Astrocyte (in vitro differentiated cells and primary cell): ENCODE results near the gene LIPC. TPM values are rescaled to one million over a fixed set of nuclear protein-coding genes. Genes with fewer than 3 reads are reported as not detected.
"Not testable (repeated sequence)": the region's sequence is repeated elsewhere in the genome, so short reads cannot be mapped to it uniquely, and the experiment has no call there.

ENCODE experiments used
- DNase-seq: peaks from one replicate; pipeline ENCODE4 v3.0.0-alpha.2; 2010; ENCODE audit warnings: low read depth
- FAIRE-seq: peaks from 2 replicates; lab custom pipeline; 2011; peaks lifted over from hg19 to GRCh38; lab: Jason Lieb, UNC
- H2AFZ ChIP-seq: 2 replicates; pipeline ENCODE4 v1.6.0; 2012; ENCODE audit warnings: low read depth, low read length, inconsistent platforms
- H3K27ac ChIP-seq: 2 replicates; pipeline ENCODE4 v1.5.1; 2011; ENCODE audit warnings: low read depth, low read length, inconsistent platforms
- H3K27me3 ChIP-seq: 2 replicates; pipeline ENCODE4 v1.6.0; 2011; ENCODE audit warnings: low read length, inconsistent platforms; ENCODE audit not compliant: insufficient read depth
- H3K36me3 ChIP-seq: 2 replicates; pipeline ENCODE4 v1.5.1; 2011; ENCODE audit warnings: low read length, inconsistent platforms; ENCODE audit not compliant: insufficient read depth
- H3K4me1 ChIP-seq: 2 replicates; pipeline ENCODE4 v1.5.1; 2011; ENCODE audit warnings: low read length, inconsistent platforms; ENCODE audit not compliant: insufficient read depth
- H3K4me2 ChIP-seq: 2 replicates; pipeline ENCODE4 v1.6.0; 2012; ENCODE audit warnings: low read length, inconsistent platforms
- H3K4me3 ChIP-seq: 2 replicates; pipeline ENCODE4 v1.5.1; 2011; ENCODE audit warnings: low read depth, mild to moderate bottlenecking, low read length, inconsistent platforms; ENCODE audit not compliant: insufficient read depth
- H3K79me2 ChIP-seq: 2 replicates; pipeline ENCODE4 v1.6.0; 2012; ENCODE audit warnings: mild to moderate bottlenecking, low read length, inconsistent platforms; ENCODE audit not compliant: insufficient read depth
- H3K9ac ChIP-seq: 2 replicates; pipeline ENCODE4 v1.6.0; 2012; ENCODE audit warnings: mild to moderate bottlenecking, low read length, inconsistent platforms
- H3K9me3 ChIP-seq: 2 replicates; pipeline ENCODE4 v1.5.1; 2012; ENCODE audit warnings: low read depth, mild to moderate bottlenecking, low read length, inconsistent platforms; ENCODE audit not compliant: insufficient read depth
- H4K20me1 ChIP-seq: 2 replicates; pipeline ENCODE4 v1.6.0; 2012; ENCODE audit warnings: low read length, inconsistent platforms; ENCODE audit not compliant: insufficient read depth
- H3K27ac Mint-ChIP-seq: one replicate; pipeline ENCODE4 v1.8.0; 2021; ENCODE audit warnings: mild to moderate bottlenecking, mixed read lengths; ENCODE audit not compliant: unreplicated experiment
- H3K27me3 Mint-ChIP-seq: one replicate; pipeline ENCODE4 v1.8.0; 2021; ENCODE audit warnings: low read depth, mixed read lengths; ENCODE audit not compliant: unreplicated experiment
- H3K36me3 Mint-ChIP-seq: one replicate; pipeline ENCODE4 v1.8.0; 2021; ENCODE audit warnings: low read depth, mixed read lengths; ENCODE audit not compliant: unreplicated experiment
- H3K4me1 Mint-ChIP-seq: one replicate; pipeline ENCODE4 v1.8.0; 2021; ENCODE audit warnings: low read depth, mixed read lengths; ENCODE audit not compliant: unreplicated experiment
- H3K4me3 Mint-ChIP-seq: one replicate; pipeline ENCODE4 v1.8.0; 2021; ENCODE audit warnings: mild to moderate bottlenecking, moderate library complexity, mixed read lengths; ENCODE audit not compliant: unreplicated experiment
- H3K9me3 Mint-ChIP-seq: one replicate; pipeline ENCODE4 v1.8.0; 2021; ENCODE audit warnings: mild to moderate bottlenecking, mixed read lengths; ENCODE audit not compliant: unreplicated experiment
- EZH2 ChIP-seq: IDR thresholded peaks from 2 replicates; pipeline ENCODE4 v1.6.1; 2012; ENCODE audit warnings: mild to moderate bottlenecking, low read length, inconsistent platforms; ENCODE audit not compliant: insufficient read depth
- total RNA-seq: library from RNA; stranded (reverse); gene quantifications from 2 replicates; pipeline ENCODE4 v1.2.1, GENCODE V29; 2021
- TF ChIP-seq, protein P1 (sequence below): IDR thresholded peaks from 2 replicates; pipeline ENCODE4 v1.5.1; 2011; ENCODE audit warnings: low read depth, mild to moderate bottlenecking, inconsistent platforms, low read length, moderate library complexity; ENCODE audit not compliant: insufficient read depth

Gene LIPC
- total RNA-seq, 1 donor from 2014 or later: not detected

DNA sequence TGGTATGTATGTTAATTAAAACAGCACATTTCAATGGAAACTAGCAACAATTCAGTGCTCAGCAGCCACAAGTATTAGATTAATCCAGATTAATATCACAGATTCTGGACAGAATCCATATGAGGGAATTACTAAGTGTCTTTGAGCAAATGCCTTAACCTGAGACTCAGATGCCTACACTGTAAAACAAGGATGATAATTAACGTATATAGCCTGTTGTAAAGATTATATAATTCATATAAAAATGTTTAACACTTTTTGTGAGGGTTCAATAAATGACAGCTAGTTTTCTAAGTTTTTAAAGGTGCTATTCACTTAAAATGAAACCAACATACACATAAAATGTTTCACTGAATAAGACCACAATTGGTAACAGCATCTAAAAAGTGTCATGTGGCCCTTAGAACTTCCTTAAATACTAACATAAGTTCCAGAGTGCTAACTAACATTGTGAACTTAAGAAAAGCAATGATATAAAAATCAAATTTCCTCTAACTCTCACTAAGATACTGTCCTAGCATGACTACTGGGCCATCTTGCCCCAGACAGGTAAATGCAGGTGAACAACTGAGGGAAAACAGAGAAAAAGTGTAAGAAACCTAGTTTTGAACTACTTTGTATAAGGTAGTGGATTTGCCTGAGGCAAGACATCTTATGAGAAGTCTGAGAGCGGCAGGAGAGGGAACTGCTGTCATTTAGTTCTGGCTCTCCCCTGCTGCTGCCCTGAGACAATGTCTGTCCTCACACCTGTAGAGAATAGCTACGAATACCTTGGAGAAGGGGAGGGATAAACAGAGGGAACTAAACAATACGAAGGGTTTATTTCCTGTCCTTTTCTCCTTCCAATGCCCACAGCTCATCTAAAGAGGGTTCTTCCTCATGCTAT is 166.4 kb downstream of the LIPC start:
- TF ChIP-seq, protein P1, sequence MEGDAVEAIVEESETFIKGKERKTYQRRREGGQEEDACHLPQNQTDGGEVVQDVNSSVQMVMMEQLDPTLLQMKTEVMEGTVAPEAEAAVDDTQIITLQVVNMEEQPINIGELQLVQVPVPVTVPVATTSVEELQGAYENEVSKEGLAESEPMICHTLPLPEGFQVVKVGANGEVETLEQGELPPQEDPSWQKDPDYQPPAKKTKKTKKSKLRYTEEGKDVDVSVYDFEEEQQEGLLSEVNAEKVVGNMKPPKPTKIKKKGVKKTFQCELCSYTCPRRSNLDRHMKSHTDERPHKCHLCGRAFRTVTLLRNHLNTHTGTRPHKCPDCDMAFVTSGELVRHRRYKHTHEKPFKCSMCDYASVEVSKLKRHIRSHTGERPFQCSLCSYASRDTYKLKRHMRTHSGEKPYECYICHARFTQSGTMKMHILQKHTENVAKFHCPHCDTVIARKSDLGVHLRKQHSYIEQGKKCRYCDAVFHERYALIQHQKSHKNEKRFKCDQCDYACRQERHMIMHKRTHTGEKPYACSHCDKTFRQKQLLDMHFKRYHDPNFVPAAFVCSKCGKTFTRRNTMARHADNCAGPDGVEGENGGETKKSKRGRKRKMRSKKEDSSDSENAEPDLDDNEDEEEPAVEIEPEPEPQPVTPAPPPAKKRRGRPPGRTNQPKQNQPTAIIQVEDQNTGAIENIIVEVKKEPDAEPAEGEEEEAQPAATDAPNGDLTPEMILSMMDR: no peak
- no peak for TF ChIP-seq EZH2
- Mint-ChIP-seq H3K9me3 (no peaks in the 10 kb centered on the region), H3K27ac (no peak overlapping the region), H3K4me3 (no peak overlapping the region), H3K36me3 (peaks cover 18% of the 10 kb centered on the region), H3K4me1 (no peaks in the 10 kb centered on the region), H3K27me3 (no peaks in the 10 kb centered on the region)
- no peak overlapping the region for H2AFZ ChIP-seq
- DNase-seq (no peak), FAIRE-seq (no peak)
- H3K4me3 ChIP-seq: no peak overlapping the region
- H3K27me3 ChIP-seq: no peaks in the 10 kb centered on the region
- peaks cover 3% of the 10 kb centered on the region for H3K36me3 ChIP-seq
- H4K20me1 ChIP-seq: no peaks in the 10 kb centered on the region
- no peaks in the 10 kb centered on the region for H3K4me1 ChIP-seq
- H3K9ac ChIP-seq: no peak overlapping the region
- no peaks in the 10 kb centered on the region for H3K9me3 ChIP-seq
- H3K4me2 ChIP-seq: no peak overlapping the region
- H3K79me2 ChIP-seq: no peaks in the 10 kb centered on the region
- no peak overlapping the region for H3K27ac ChIP-seq

DNA sequence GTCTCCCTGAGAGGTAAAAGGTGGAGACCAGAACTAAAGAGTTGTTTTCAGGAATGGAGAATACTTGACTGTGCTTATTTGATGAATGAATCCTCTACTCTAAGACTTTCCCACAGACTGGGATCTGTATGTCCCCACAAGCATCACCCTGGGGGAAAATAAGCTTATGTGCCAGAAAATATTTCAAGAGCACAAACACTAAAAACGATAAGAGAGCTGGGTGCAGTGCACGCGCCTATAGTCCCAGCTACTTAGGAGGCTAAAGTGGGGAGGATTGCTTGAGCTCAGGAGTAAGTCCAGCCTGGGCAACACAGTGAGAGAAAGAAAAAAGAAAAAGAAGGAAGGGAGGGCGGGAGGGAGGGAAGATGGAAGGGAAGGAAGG is 167.0 kb downstream of the LIPC start:
- Histone ChIP-seq H3K9ac (no peak overlapping the region), H4K20me1 (no peaks in the 10 kb centered on the region), H3K79me2 (no peaks in the 10 kb centered on the region), H3K27ac (no peak overlapping the region), H2AFZ (no peak overlapping the region), H3K4me2 (no peak overlapping the region), H3K4me1 (no peaks in the 10 kb centered on the region), H3K4me3 (no peak overlapping the region), H3K27me3 (no peaks in the 10 kb centered on the region), H3K9me3 (no peaks in the 10 kb centered on the region), H3K36me3 (peaks cover 3% of the 10 kb centered on the region)
- Mint-ChIP-seq H3K27ac (no peak overlapping the region), H3K27me3 (no peaks in the 10 kb centered on the region), H3K36me3 (peaks cover 17% of the 10 kb centered on the region), H3K4me3 (no peak overlapping the region), H3K9me3 (no peaks in the 10 kb centered on the region), H3K4me1 (no peaks in the 10 kb centered on the region)
- TF ChIP-seq, protein P1: no peak
- no peak for TF ChIP-seq EZH2
- FAIRE-seq (no peak), DNase-seq (no peak)

DNA sequence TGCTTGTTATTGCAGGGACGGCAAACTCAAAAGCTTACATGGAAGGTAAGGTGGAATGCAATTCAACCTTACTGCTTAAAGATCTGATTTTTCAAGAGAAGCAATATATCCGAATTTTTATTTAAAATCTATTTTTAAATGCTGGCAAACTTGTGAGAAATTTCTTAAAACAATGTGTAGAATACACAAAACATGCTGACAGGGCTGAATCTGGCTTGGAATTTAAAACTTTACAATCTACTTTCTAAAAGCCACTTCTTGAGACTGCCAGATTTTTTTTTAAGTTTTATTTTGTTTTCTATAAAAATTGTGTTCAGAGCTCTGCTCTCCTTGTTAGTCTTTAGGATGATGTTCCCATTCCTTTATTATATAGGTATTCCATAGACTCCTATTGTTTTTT is 171.0 kb downstream of the LIPC start:
- Histone ChIP-seq H3K9ac (no peak overlapping the region), H3K4me1 (no peaks in the 10 kb centered on the region), H3K36me3 (no peaks in the 10 kb centered on the region), H3K4me2 (no peak overlapping the region), H2AFZ (no peak overlapping the region), H3K4me3 (no peak overlapping the region), H3K9me3 (no peaks in the 10 kb centered on the region), H4K20me1 (no peaks in the 10 kb centered on the region), H3K27me3 (no peaks in the 10 kb centered on the region), H3K27ac (no peak overlapping the region), H3K79me2 (no peaks in the 10 kb centered on the region)
- FAIRE-seq: no peak
- Mint-ChIP-seq H3K4me1 (peaks cover 3% of the 10 kb centered on the region), H3K27ac (no peak overlapping the region), H3K27me3 (no peaks in the 10 kb centered on the region), H3K9me3 (no peaks in the 10 kb centered on the region), H3K36me3 (peaks cover 18% of the 10 kb centered on the region), H3K4me3 (no peak overlapping the region)
- DNase-seq: no peak
- no peak for TF ChIP-seq EZH2
- TF ChIP-seq, protein P1: no peak

DNA sequence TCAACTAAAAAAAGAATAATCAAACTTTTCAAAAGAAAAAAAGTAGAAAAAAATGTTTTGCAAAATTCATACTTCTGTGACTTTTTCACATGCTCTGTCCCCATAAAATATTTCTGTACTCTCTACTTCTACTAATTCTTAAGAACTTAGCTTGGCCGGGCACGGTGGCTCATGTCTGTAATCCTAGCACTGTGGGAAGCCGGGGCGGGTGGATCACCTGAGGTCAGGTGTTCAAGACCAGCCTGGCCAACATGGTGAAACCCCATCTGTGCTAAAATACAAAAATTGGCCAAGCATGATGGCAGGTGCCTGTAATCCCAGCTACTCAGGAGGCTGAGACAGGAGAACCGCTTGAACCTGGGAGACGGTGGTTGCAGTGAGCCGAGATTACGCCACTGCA is 172.1 kb downstream of the LIPC start:
- H3K9me3 ChIP-seq, H3K4me3 Mint-ChIP-seq, H2AFZ ChIP-seq, H3K36me3 ChIP-seq, H3K9ac ChIP-seq, H3K27ac ChIP-seq, H3K9me3 Mint-ChIP-seq, H3K27me3 ChIP-seq, FAIRE-seq, H4K20me1 ChIP-seq, H3K79me2 ChIP-seq, H3K4me2 ChIP-seq, H3K27ac Mint-ChIP-seq, H3K4me3 ChIP-seq, H3K27me3 Mint-ChIP-seq, DNase-seq, H3K4me1 ChIP-seq: not testable (repeated sequence)
- Mint-ChIP-seq H3K36me3 (peaks cover 15% of the 10 kb centered on the region), H3K4me1 (peaks cover 12% of the 10 kb centered on the region)
